ENCODE results near the gene PRAF2. TPM values are rescaled to one million over a fixed set of nuclear protein-coding genes. Genes with fewer than 3 reads are reported as not detected.

Gene PRAF2
- polyA plus RNA-seq, 3 donors, result 5.9 to 25.4 (median 15.8) TPM

DNA sequence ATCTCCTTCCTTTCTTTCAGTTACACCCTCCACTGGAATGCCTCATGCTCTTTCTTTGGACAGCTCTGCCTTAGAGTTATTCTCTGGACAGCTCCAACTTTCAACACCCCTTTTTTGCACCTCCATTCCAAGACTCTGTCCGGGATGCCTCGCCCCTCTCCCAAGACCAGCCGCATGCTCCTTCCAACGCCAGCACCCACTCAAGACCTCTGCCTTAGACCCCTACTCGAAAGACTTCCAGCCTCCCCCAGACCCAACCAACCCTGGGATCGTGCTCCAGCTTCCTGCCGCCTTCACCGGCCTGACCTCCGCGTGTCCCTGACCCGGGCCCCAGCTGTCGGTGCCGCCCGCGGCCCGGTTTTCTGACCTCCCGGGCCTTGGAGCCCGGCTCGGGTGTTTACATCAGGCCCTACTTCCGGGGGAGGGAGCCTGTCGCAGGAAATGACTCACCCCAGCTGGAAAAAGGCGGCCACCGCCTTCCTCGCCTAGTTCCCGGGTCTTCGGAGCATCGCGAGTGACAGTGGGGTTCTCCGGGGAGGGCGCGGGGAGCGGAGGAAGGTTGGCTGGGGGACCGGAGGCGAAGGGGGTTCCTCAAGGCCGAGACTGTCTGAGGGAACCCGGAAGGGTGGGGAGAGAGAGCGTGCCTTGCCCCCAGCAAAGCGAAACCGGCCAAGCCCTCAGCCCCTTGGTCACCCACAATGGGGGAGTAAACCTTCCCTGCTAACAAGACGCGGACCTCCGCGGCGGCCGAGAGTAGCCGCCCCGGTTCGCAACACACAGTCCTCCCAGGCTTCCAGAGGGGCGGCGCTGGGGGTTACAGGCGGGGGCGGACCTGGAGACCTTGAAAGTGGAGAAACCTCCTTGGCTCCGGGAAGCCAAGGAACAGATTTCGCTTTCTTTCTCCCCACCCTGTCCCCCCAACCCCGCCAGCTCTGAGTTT lies 6.0 kb upstream of the PRAF2 start, which contains the start of gene WDR45:
TSS of gene WDR45 (minus strand) at position 399 of the 940 bp plus-strand sequence. CDS start 1,792 bp downstream, outside the sequence.
- WGBS, 3 donors, result 0 to 27% (median 1%) methylated on average over 36 to 55 of the region's 55 CpGs

DNA sequence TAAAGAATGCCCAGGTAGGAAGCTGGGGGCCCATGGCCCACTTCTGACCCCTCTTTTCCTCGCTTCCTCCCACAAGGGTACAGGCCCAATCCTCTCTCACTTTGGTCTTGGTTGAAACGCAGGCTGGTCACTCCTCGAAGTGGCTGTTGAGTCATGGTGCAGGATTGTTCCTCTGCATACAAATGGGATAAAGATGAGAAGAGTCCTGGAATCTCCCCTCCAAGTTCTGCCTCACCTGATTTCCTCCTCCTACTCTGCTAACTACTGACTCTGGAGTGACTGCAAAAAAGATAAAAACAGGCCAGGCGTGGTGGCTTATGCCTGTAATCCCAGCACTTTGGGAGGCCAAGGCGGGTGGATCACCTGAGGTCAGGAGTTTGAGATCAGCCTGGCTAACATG lies 4.1 kb upstream of the PRAF2 start:
- WGBS, 3 donors, result 77 to 86% (median 82%) methylated on average over 5 of the region's 5 CpGs
- H3K27ac ChIP-seq (ENCODE audit: low read depth, low read length), result no peak overlapping the region

More for the DNA sequence above, 6.0 kb upstream of the PRAF2 start, which contains the start of gene WDR45:
- H3K27ac ChIP-seq (ENCODE audit: low read depth, low read length), result no peak within 1 kb of the TSS

DNA sequence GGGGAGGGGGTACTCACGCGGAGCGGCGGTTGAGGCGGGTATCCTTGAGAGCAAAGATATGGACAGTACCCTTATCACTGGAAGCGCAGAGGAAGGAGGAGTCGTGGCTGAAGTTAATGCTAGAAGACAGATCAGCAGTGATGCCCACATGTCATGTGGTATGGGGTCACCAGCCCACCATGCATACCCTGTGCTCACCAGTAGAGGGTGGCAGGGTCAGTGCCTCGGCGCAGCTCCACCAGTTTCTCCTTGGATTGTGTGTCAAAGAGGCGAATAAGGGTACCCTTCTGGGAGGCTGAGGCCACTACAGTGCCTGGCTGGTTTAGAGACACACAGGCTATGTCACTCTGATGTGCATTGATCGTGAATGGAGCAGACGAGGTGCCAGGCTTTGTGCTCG lies 1.5 kb upstream of the PRAF2 start:
- H3K27ac ChIP-seq (ENCODE audit: low read depth, low read length), result no peak overlapping the region
- 90 to 94% (median 90%) methylated on average over 7 to 13 of the region's 13 CpGs for WGBS, 3 donors

DNA sequence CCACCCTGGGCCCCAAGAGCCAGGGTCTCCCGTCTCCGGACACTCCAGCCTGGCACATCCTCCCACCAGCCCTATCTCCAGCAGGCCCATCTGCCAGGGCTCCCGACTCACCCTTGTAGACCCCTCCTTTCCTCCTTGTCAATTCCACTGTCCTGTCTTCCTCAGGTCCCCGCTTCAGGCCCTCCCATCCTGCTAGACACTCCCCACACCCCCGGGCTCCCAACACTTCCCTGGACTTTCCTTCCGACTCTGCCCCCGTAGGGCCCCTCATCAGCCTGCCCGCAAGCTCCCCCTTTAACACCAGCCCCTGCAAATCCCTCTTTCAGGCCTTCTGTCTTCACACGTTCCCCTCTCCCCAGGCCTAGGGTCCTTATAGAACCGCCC lies 1.1 kb downstream of the PRAF2 start:
- H3K27ac ChIP-seq (ENCODE audit: low read depth, low read length), result no peak overlapping the region
- WGBS, 3 donors, result 37 to 58% (median 48%) methylated on average over 9 to 10 of the region's 10 CpGs

DNA sequence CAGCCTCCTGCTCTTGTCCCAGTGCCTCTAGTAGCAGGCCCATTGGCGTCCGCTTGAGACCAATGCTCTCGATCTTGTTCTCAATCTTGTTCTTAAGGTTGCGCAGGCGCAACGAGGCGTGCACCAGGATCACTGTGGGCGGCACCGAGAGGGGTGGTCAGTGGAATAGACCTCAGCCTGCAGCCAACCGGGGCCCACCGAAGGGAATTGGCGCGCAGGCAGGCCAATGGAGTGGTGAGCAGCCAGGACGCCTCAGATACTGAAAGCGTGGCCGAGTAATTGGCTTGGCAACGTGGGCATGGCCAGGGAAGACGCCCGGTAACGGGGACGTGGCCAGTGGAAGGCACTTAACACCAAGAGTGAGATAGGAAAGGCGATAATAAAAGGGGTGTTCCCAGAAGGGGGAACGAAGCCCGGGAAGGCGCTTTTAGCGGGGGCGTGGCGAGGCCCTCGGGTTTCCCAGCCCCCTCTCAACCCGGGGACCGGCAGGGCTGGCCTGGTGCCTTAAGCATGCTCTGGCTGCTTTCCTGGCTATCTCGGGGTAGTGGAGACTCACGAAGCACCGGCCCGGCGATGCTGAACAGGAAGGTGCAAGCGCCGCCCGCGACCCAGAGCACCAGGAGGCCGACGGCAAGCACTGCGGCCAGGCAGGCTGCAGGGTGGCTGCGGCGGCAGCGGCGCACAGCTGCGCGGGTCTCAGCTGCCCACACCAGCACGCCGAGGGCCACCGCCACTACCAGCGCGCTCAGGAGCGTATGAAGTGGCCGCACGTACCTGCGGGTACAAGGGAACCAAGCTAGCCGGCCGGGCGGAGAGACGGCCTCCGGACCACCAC lies 1.7 kb downstream of the PRAF2 start:
- H3K27ac ChIP-seq (ENCODE audit: low read depth, low read length), result no peak overlapping the region
- WGBS, 3 donors, result 25 to 63% (median 47%) methylated on average over 34 to 63 of the region's 63 CpGs

DNA sequence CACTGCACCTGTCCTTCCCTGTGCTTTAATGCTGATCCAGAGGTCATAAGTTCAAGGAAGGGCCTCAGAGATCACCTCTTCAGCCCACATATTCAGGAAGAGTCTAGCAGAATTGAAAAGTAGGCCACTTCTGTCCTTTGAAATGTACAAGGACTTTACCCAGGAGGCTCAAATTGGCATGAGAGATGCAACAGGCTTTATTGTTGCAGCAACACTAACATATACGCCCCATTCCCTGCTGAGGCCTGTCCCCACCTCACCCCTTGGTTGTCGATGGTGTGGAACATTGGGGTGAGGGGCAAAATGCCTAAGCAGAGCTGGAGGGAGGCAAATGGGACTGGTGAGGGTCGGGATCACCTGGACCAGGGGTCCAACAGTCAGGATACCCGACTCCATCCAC lies 2.8 kb downstream of the PRAF2 start:
- WGBS, 3 donors, result 76 to 93% (median 87%) methylated on average over 4 of the region's 4 CpGs
- H3K27ac ChIP-seq (ENCODE audit: low read depth, low read length), result no peak overlapping the region

DNA sequence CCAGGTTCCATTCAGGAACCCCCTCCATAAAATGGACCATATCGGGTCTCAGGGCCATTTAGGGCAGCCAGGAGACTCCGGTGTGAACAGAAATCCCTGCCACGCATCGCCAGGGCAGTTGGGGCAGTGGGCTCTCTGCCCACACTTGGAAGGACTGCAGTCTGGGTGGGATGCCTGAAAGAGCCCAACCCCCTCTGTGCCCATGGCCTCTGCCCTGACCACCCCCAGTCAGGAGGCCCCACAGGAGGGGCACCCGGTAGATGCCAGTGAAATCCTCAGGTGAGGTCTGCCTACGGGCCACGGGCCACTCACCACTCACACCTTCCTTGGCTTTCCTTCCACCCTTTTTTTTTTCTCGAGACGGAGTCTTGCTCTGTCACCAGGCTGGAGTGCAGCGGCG lies 4.8 kb downstream of the PRAF2 start:
- no peak overlapping the region for H3K27ac ChIP-seq (ENCODE audit: low read depth, low read length)
- 85 to 94% (median 91%) methylated on average over 7 to 11 of the region's 11 CpGs for WGBS, 3 donors

DNA sequence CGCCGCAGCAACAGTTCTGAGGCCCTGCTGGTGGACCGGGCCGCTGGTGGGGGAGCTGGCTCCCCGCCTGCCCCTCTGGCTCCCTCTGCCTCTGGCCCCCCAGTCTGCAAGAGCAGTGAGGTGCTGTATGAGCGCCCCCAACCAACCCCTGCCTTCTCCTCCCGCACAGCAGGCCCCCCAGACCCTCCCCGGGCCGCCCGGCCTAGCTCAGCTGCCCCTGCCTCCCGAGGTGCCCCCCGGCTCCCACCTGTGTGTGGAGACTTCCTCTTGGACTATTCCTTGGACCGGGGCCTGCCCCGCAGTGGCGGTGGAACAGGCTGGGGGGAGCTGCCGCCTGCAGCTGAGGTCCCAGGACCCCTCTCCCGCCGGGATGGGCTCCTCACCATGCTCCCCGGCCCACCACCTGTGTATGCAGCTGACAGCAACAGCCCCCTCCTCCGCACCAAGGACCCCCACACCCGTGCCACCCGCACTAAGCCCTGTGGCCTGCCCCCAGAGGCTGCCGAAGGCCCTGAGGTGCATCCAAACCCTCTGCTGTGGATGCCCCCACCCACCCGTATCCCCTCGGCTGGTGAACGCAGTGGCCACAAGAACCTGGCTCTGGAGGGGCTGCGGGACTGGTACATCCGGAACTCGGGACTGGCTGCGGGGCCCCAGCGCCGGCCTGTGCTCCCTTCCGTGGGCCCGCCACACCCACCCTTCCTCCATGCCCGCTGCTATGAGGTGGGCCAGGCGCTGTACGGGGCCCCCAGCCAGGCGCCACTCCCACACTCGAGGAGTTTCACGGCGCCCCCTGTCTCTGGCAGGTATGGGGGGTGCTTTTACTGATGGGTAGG lies 6.3 kb downstream of the PRAF2 start:
- WGBS, 3 donors, result 82 to 94% (median 93%) methylated on average over 28 to 41 of the region's 41 CpGs
- no peak overlapping the region for H3K27ac ChIP-seq (ENCODE audit: low read depth, low read length)

DNA sequence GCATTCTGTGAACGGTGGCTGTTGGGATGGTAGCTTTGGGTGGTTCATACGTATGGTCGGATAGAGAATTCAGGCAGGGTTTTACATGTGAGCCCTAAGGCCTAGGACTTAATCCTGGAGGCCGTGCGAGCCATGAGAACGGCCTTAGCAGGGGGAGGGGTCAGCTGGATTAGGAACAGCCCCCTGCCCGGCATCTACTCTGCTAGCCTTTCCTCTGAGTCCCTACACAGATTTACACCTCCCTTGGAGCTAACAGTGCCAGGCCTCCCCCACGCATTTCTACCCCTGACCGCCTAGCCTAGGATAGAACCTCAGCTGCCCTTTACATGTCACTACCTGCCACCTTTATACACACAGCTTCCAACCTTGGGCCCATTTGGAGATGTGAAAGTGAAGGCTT lies 7.1 kb downstream of the PRAF2 start:
- 71 to 80% (median 72%) methylated on average over 8 to 9 of the region's 9 CpGs for WGBS, 3 donors
- H3K27ac ChIP-seq (ENCODE audit: low read depth, low read length), result no peak overlapping the region

DNA sequence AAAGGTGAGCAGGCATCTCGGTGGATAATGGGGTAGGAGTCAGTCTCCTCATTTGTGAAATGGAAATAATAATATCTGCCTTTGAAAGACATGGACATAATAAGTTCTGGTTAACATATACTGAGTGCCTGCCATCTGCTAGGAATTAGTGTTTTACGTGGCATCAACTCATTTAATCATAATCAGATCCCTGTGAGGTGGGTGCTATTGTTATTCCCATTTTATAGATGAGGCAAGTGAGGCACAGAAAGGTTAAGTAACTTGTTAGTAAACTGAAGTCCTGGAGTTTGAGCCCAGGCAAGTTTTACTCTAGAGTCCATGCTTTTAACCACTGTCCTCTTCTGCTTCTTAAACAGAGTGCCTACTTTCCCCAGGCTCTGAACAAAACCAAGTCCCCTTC lies 7.5 kb downstream of the PRAF2 start:
- WGBS, 3 donors, result 66 to 97% (median 91%) methylated on average over 2 of the region's 2 CpGs
- no peak overlapping the region for H3K27ac ChIP-seq (ENCODE audit: low read depth, low read length)

DNA sequence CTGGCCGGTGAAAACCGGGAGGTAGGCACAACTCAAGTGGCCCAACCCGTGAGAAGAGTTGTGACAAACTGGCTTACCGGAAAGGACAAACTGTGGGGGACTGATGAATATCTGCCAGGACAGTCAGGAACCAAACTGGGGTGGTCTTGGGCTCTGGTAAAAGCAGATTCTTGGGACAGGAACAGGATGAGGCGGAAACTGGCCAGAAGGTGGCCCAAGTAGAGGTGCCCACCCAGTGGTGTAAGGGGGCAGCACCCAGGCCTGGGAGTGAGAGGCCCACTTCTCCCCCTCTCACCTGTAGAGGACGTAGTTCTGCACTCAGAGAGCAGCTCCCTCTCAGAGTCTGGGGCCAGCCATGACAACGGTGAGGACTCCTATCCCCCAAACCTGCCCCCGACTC lies 9.1 kb downstream of the PRAF2 start:
- H3K27ac ChIP-seq (ENCODE audit: low read depth, low read length), result no peak overlapping the region
- WGBS, 3 donors, result 88 to 92% (median 91%) methylated on average over 7 to 8 of the region's 8 CpGs

DNA sequence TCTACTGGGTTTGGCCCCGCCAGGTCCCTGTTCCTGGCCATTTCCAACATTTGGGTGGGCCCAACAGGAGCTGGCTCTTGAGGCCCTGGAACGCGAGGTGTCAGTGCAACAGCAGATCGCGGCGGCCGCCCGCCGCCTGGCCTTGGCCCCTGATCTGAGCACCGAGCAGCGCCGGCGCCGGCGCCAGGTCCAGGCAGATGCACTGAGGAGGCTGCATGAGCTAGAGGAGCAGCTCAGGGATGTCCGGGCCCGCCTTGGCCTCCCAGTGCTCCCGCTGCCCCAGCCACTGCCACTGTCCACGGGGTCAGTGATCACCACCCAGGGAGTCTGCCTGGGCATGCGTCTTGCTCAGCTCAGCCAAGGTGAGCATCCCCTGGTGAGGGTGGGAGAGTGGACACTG lies 9.5 kb downstream of the PRAF2 start:
- WGBS, 3 donors, result 85 to 98% (median 95%) methylated on average over 17 to 20 of the region's 20 CpGs
- no peak overlapping the region for H3K27ac ChIP-seq (ENCODE audit: low read depth, low read length)

DNA sequence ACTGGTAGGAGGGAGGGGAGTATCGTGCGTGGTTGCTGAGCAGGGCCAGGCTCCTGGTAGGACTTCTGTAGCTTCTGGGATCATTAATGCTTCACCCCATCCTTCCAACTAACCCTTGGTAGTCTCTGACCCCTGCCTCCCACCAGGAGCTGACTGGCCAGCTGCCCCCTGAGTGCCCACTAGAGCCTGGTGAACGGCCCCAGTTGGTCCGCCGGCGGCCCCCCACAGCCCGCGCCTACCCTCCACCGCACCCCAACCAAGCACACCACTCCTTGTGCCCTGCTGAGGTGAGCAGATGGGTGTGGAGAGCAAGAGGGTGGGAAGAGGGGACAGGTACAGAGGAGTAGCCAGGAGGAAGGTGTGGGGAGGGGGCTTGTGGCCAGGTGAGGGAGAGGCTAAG lies 10.1 kb downstream of the PRAF2 start:
- WGBS, 3 donors, result 93 to 96% (median 95%) methylated on average over 8 to 9 of the region's 9 CpGs

DNA sequence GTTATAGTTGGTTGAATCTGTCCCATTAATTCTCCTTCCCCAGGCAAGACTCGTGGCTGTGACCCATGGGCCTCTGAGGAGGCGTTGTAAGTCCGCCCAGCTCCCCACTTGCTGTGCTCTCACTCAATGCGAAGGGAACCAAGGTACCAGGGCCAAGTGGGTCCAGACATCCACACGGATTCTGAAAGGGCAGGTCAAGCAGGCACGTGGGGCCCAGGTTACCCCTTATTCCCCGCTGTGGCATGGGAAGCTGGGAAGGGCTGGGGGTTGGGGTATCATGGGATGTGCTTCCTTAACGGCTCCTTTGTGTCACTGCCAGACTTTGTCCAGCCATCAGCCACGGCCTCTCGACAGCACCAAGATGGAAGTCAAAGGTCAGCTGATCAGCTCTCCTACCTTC lies 11.9 kb downstream of the PRAF2 start:
- no peak overlapping the region for H3K27ac ChIP-seq (ENCODE audit: low read depth, low read length)
- WGBS, 3 donors, result 79 to 91% (median 80%) methylated on average over 7 to 10 of the region's 10 CpGs

More for the DNA sequence above, 10.1 kb downstream of the PRAF2 start:
- H3K27ac ChIP-seq (ENCODE audit: low read depth, low read length), result no peak overlapping the region

DNA sequence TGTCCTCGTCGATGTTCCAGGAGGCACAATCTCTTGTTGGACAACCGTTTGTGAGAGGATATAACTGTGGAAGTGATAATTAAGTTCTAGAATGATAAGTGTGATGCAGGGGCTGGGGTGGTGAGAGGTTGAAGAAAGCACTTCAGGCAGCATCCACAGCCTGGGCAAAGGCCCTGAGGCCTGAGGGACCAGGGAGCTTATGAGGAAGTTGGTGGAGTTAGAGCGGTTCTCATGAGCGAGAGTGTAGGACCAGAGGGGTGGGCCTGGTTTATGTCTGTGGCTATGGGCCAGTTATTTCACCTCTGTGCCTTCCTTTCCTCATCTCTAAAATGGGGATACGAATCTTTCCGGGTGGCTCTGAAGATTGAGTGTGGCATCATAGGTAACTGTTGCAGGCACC lies 12.3 kb downstream of the PRAF2 start:
- WGBS, 3 donors, result 85 to 89% (median 87%) methylated on average over 5 to 7 of the region's 7 CpGs
- H3K27ac ChIP-seq (ENCODE audit: low read depth, low read length), result no peak overlapping the region

DNA sequence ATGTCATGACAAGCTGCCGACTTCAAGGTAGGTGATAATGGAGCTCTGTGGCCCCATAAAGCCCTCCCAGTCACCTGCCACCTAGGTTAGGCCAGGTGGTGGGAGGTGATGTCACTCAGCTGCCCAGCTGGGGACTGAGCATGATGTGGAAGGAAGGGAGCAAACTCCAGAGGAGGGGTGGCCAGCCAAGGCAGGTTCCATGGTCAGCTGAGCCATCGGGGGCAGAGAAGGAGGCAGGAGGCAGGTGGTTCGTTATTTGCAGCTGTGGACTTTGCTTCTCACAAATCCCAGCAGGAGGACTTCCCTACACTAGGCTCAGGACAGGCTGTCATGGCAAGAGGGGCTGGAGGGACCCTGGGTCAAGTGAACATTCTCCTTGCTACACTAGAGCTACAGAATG lies 12.9 kb downstream of the PRAF2 start:
- H3K27ac ChIP-seq (ENCODE audit: low read depth, low read length), result no peak overlapping the region
- 59 to 84% (median 62%) methylated on average over 2 to 3 of the region's 3 CpGs for WGBS, 3 donors

DNA sequence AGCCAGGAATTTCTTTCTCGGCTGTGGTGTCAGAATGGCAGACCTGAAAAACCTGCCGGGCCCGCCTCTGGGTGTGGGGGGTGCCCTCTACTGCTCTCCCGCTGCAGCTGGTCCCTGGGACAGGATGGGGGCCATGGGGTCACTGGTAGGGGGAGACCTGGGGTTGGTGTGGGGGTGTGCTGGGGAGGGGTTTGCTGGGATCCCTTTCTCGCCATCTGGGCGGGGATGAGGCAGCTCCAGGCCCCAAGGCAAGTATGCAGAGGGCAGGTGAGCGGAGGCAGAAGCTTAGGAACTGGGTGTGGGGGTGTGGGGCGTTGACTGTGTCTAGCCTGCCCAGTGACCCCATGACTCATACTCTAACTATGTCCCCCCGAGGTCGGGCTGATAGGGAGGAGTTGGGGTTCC lies 14.1 kb downstream of the PRAF2 start:
- 8 to 70% (median 59%) methylated on average over 5 to 10 of the region's 10 CpGs for WGBS, 3 donors
- no peak overlapping the region for H3K27ac ChIP-seq (ENCODE audit: low read depth, low read length)

DNA sequence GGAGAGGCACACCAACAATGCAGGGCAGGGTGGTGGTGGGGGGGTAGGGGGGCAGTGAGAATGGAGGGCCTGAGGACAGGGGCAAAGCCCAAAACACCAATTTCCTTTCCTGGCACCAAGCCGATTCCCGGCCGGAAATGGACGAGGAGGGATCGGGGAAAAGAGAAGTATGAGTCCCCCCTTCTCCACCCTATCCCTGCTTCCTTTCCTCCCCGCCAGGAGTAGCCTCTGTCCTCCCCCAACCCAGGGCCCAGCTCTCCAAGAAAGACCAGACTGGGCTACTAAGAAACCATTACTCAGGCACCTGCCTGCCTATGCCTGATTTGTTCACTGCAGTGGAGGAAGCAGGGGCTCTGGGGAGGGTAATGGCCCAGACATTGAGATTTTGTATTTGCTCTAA lies 14.6 kb downstream of the PRAF2 start:
- 13 to 76% (median 63%) methylated on average over 3 to 6 of the region's 6 CpGs for WGBS, 3 donors
- no peak overlapping the region for H3K27ac ChIP-seq (ENCODE audit: low read depth, low read length)

All from adipose tissue (tissue), 3 donors.